D721Med (cell line): Measurements from ENCODE around the gene USP20.

Experiments used
- DNase-seq: peaks from one replicate; pipeline ENCODE4 v3.0.0; 2011; ENCODE audit warnings: low spot score; ENCODE audit not compliant: insufficient read length
- FAIRE-seq: peaks from 2 replicates; lab custom pipeline; 2011; peaks lifted over from hg19 to GRCh38; lab: Jason Lieb, UNC
- CTCF ChIP-seq: IDR thresholded peaks from 2 replicates; pipeline ENCODE4 v1.5.1; 2012; ENCODE audit warnings: mild to moderate bottlenecking, control low read depth; ENCODE audit not compliant: insufficient read depth; ENCODE audit errors: missing control alignments

USP20 gene

GRCh38 chr9:129929496-129930125 is 94.4 kb downstream of the USP20 start:
- FAIRE-seq, result no peak

GRCh38 chr9:129930743-129931142 is 95.5 kb downstream of the USP20 start:
- TF ChIP-seq CTCF, result no peak
- FAIRE-seq (no peak), DNase-seq (no peak)

More at GRCh38 chr9:129929496-129930125, 94.4 kb downstream of the USP20 start:
- no peak for DNase-seq
- TF ChIP-seq CTCF, result no peak
